ENCODE data around the gene CHTF18. TPM values are rescaled to one million over a fixed set of nuclear protein-coding genes. Genes with fewer than 3 reads are reported as not detected.

CHTF18 gene
- polyA plus RNA-seq, 1 donor (not counting 4 experiments of a cell fraction or from before 2014, with no cell fraction given): 5.7 TPM

DNA sequence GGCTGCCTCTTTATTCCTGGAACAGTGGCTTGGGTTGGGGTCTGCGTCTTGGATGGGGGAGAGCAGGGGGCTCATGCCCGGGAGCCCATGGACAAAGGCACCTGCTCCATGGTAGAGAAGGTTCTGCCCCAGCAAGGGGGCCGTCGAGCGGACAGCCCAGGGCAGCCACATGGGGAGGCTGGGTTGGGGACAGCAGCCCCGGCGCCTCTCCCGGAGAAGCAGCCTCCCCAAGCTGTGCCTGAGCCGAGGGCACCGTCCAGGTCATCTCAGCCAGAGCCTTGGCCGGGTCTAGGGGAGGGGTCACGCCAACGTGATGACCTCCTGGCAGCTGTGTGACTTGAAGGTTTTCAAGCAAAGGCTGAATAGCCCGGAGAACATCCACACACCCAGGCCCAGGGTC is 45.0 kb downstream of the CHTF18 start:
- H3K27me3 ChIP-seq (ENCODE audit: control insufficient read depth, extremely low read depth, insufficient read depth, low read length): no peaks in the 10 kb centered on the region
- H3K79me2 ChIP-seq (ENCODE audit: control insufficient read depth, insufficient read depth, low read length): no peaks in the 10 kb centered on the region
- no peak overlapping the region for H2AFZ ChIP-seq (ENCODE audit: control insufficient read depth, low read length)
- H3K4me1 ChIP-seq (ENCODE audit: control insufficient read depth, extremely low read depth, insufficient read depth, low read length): no peaks in the 10 kb centered on the region
- TF ChIP-seq EZH2 (IDR thresholded peaks at IDR 0.05; ENCODE audit: low read length): no peak
- TF ChIP-seq, protein P1, sequence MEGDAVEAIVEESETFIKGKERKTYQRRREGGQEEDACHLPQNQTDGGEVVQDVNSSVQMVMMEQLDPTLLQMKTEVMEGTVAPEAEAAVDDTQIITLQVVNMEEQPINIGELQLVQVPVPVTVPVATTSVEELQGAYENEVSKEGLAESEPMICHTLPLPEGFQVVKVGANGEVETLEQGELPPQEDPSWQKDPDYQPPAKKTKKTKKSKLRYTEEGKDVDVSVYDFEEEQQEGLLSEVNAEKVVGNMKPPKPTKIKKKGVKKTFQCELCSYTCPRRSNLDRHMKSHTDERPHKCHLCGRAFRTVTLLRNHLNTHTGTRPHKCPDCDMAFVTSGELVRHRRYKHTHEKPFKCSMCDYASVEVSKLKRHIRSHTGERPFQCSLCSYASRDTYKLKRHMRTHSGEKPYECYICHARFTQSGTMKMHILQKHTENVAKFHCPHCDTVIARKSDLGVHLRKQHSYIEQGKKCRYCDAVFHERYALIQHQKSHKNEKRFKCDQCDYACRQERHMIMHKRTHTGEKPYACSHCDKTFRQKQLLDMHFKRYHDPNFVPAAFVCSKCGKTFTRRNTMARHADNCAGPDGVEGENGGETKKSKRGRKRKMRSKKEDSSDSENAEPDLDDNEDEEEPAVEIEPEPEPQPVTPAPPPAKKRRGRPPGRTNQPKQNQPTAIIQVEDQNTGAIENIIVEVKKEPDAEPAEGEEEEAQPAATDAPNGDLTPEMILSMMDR (optimal IDR thresholded peaks at IDR 0.05 in 1 of 3, IDR thresholded peaks at IDR 0.05 in 1 of 3, conservative IDR thresholded peaks at IDR 0.05 in 1 of 3; ENCODE audit: extremely low read depth in 1 of 3, insufficient read depth in 2 of 3, low read length in 3 of 3): no peak
- dilution Hi-C loops (cut with MboI; ENCODE audit: extremely low pct_ligation_motif_present, low sequenced_read_pairs): no loop called here
- no peak overlapping the region for H3K4me2 ChIP-seq (ENCODE audit: control insufficient read depth, extremely low read depth, insufficient read depth, low read depth, low read length)
- no peaks in the 10 kb centered on the region for H3K9me3 ChIP-seq (ENCODE audit: control insufficient read depth, low read depth, low read length)
- no peaks in the 10 kb centered on the region for H4K20me1 ChIP-seq (ENCODE audit: control insufficient read depth, extremely low read depth, insufficient read depth, low read length)
- no peak for DNase-seq (ENCODE audit: low read depth, low spot score)
- FAIRE-seq: no peak
- no peaks in the 10 kb centered on the region for H3K36me3 ChIP-seq (ENCODE audit: control insufficient read depth in 2 of 2, extremely low read depth in 1 of 2, insufficient read depth in 2 of 2, low read length in 2 of 2)
- H3K27ac ChIP-seq (ENCODE audit: control insufficient read depth, insufficient read depth, low read length): no peak overlapping the region
- no peak overlapping the region for H3K9ac ChIP-seq (ENCODE audit: control insufficient read depth, extremely low read depth, insufficient read depth, low read length)
- no peaks in the 10 kb centered on the region for H3K9me1 ChIP-seq (ENCODE audit: control insufficient read depth, extremely low read depth, insufficient read depth, low read length)
- no peak overlapping the region for H3K4me3 ChIP-seq (ENCODE audit: control insufficient read depth in 2 of 3, extremely low read depth in 1 of 3, insufficient read depth in 2 of 3, low read depth in 1 of 3, low read length in 3 of 3)

DNA sequence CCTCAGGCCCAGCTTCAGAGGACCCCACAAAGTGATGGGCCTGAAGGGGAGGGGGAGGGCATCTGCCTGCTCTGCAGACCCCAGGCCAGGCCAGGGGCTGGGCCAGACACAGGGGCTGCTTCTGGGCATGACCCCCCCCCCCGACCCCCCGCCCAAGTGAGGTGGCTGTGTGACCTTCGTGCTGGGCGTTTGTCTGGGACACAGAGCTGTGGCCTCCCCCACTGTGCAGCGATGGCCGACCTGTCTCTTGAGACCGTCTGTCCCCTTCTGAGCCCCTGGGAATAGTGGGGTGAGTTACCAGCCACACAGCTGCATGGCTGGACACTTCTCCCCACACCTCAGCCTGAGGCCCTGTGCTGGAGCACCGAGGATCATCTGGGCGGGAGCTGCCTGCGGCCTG is 47.0 kb downstream of the CHTF18 start:
- Histone ChIP-seq H3K9me3 (ENCODE audit: control insufficient read depth, low read depth, low read length) (no peaks in the 10 kb centered on the region), H3K27me3 (ENCODE audit: control insufficient read depth, extremely low read depth, insufficient read depth, low read length) (no peaks in the 10 kb centered on the region), H3K27ac (ENCODE audit: control insufficient read depth, insufficient read depth, low read length) (no peak overlapping the region), H3K79me2 (ENCODE audit: control insufficient read depth, insufficient read depth, low read length) (no peaks in the 10 kb centered on the region), H3K4me2 (ENCODE audit: control insufficient read depth, extremely low read depth, insufficient read depth, low read depth, low read length) (no peak overlapping the region), H2AFZ (ENCODE audit: control insufficient read depth, low read length) (no peak overlapping the region), H4K20me1 (ENCODE audit: control insufficient read depth, extremely low read depth, insufficient read depth, low read length) (no peaks in the 10 kb centered on the region), H3K9me1 (ENCODE audit: control insufficient read depth, extremely low read depth, insufficient read depth, low read length) (no peaks in the 10 kb centered on the region), H3K36me3 (ENCODE audit: control insufficient read depth in 2 of 2, extremely low read depth in 1 of 2, insufficient read depth in 2 of 2, low read length in 2 of 2) (no peaks in the 10 kb centered on the region), H3K4me3 (ENCODE audit: control insufficient read depth in 2 of 3, extremely low read depth in 1 of 3, insufficient read depth in 2 of 3, low read depth in 1 of 3, low read length in 3 of 3) (no peak overlapping the region), H3K9ac (ENCODE audit: control insufficient read depth, extremely low read depth, insufficient read depth, low read length) (no peak overlapping the region), H3K4me1 (ENCODE audit: control insufficient read depth, extremely low read depth, insufficient read depth, low read length) (no peaks in the 10 kb centered on the region)
- FAIRE-seq: no peak
- no peak for DNase-seq (ENCODE audit: low read depth, low spot score)
- dilution Hi-C loops (cut with MboI; ENCODE audit: extremely low pct_ligation_motif_present, low sequenced_read_pairs): no loop called here
- no peak for TF ChIP-seq EZH2 (IDR thresholded peaks at IDR 0.05; ENCODE audit: low read length)
- TF ChIP-seq, protein P1 (optimal IDR thresholded peaks at IDR 0.05 in 1 of 3, IDR thresholded peaks at IDR 0.05 in 1 of 3, conservative IDR thresholded peaks at IDR 0.05 in 1 of 3; ENCODE audit: extremely low read depth in 1 of 3, insufficient read depth in 2 of 3, low read length in 3 of 3): no peak

Measured in keratinocyte (primary cell).